Measurements from ENCODE around the gene AOPEP. TPM values are rescaled to one million over a fixed set of nuclear protein-coding genes. Genes with fewer than 3 reads are reported as not detected.
A peak's percentile ranks its signal among the peaks of the same experiment; 100 is the strongest.
"Not testable (repeated sequence)": the region's sequence is repeated elsewhere in the genome, so short reads cannot be mapped to it uniquely, and the experiment has no call there.

AOPEP gene
- total RNA-seq, 4 donors from 2014 or later, result 126 to 216 (median 136) TPM

GRCh38 chr9:94827584-94828304, 101.2 kb downstream of the AOPEP start:
- H3K36me3 ChIP-seq, result no peaks in the 10 kb centered on the region
- H3K4me3 ChIP-seq (replicated peaks in 1 of 3), result no peak overlapping the region
- no peak for DNase-seq
- peaks cover 3 to 19% of the 10 kb centered on the region in 2 donors for H3K4me1 ChIP-seq
- no peaks in the 10 kb centered on the region for H3K9me3 ChIP-seq
- no peak for TF ChIP-seq POLR2A (IDR thresholded peaks at IDR 0.05)
- TF ChIP-seq CTCF (IDR thresholded peaks at IDR 0.05), result no peak
- peak overlapping the region; percentile 20 to 49 (median 20) for H3K27ac ChIP-seq
- H3K27me3 ChIP-seq, result no peaks in the 10 kb centered on the region
- 72 to 79% methylated on average over 8 of the region's 8 CpGs for WGBS, 2 donors
- intact Hi-C loops (cut with DNase I), result no loop called here

- no peak for DNase-seq
- Histone ChIP-seq H3K36me3 (no peaks in the 10 kb centered on the region), H3K4me1 (peaks cover 0 to 13% of the 10 kb centered on the region in 2 donors), H3K9me3 (no peaks in the 10 kb centered on the region), H3K27ac (no peak overlapping the region), H3K27me3 (no peaks in the 10 kb centered on the region), H3K4me3 (replicated peaks in 1 of 3) (no peak overlapping the region)
- no peak for TF ChIP-seq POLR2A (IDR thresholded peaks at IDR 0.05)
- TF ChIP-seq CTCF (IDR thresholded peaks at IDR 0.05), result no peak
- intact Hi-C loops (cut with DNase I), result no loop called here
- 91 to 95% methylated on average over 4 of the region's 4 CpGs for WGBS, 2 donors
Measured at GRCh38 chr9:94829380-94830070, 103.0 kb downstream of the AOPEP start.

- H3K27me3 ChIP-seq; H3K36me3 ChIP-seq; intact Hi-C loops (cut with DNase I); H3K27ac ChIP-seq; H3K4me3 ChIP-seq (replicated peaks in 1 of 3); H3K9me3 ChIP-seq; DNase-seq: not testable (repeated sequence)
- H3K4me1 ChIP-seq, result peaks cover 0 to 13% of the 10 kb centered on the region in 2 donors
- WGBS, 2 donors, result 62 to 66% methylated on average over 3 of the region's 3 CpGs
Measured at GRCh38 chr9:94830071-94830604, 103.6 kb downstream of the AOPEP start.

GRCh38 chr9:94833802-94834201, 107.3 kb downstream of the AOPEP start:
- DNase-seq, result no peak
- no peaks in the 10 kb centered on the region for H3K9me3 ChIP-seq
- H3K4me1 ChIP-seq, result no peaks in the 10 kb centered on the region
- TF ChIP-seq POLR2A (IDR thresholded peaks at IDR 0.05), result no peak
- TF ChIP-seq CTCF (IDR thresholded peaks at IDR 0.05), result no peak
- no peaks in the 10 kb centered on the region for H3K27me3 ChIP-seq
- WGBS, 2 donors, result 92 to 96% methylated on average over 4 of the region's 4 CpGs
- intact Hi-C loops (cut with DNase I), result no loop called here
- H3K4me3 ChIP-seq (replicated peaks in 1 of 3), result no peak overlapping the region
- no peaks in the 10 kb centered on the region for H3K36me3 ChIP-seq
- no peak overlapping the region for H3K27ac ChIP-seq

- no peaks in the 10 kb centered on the region for H3K9me3 ChIP-seq
- H3K4me3 ChIP-seq (replicated peaks in 1 of 3), result no peak overlapping the region
- DNase-seq, result no peak
- no peak overlapping the region for H3K27ac ChIP-seq
- TF ChIP-seq POLR2A (IDR thresholded peaks at IDR 0.05) (no peak), CTCF (IDR thresholded peaks at IDR 0.05) (no peak)
- WGBS, 2 donors, result 77 to 79% methylated on average over 5 of the region's 5 CpGs
- no peaks in the 10 kb centered on the region for H3K36me3 ChIP-seq
- H3K4me1 ChIP-seq, result no peaks in the 10 kb centered on the region
- intact Hi-C loops (cut with DNase I), result no loop called here
- H3K27me3 ChIP-seq, result no peaks in the 10 kb centered on the region
Measured at GRCh38 chr9:94837404-94837803, 110.9 kb downstream of the AOPEP start.

Measured in thyroid gland (tissue), 4 donors.